ENCODE measurements around the gene KIAA1217. TPM values are rescaled to one million over a fixed set of nuclear protein-coding genes. Genes with fewer than 3 reads are reported as not detected.

The KIAA1217 gene
- total RNA-seq, 1 donor from 2014 or later, result 4.1 TPM

GRCh38 chr10:24278176-24278889 lies 69.4 kb downstream of the KIAA1217 start:
- FAIRE-seq (no peak), DNase-seq (ENCODE audit: low spot score in 2 of 2) (no peak)

GRCh38 chr10:24279166-24279565 lies 70.2 kb downstream of the KIAA1217 start:
- DNase-seq (ENCODE audit: low spot score in 2 of 2), result no peak
- FAIRE-seq, result no peak

GRCh38 chr10:24287559-24288195 lies 78.7 kb downstream of the KIAA1217 start:
- DNase-seq (ENCODE audit: low spot score in 2 of 2) (no peak), FAIRE-seq (no peak)

- no peak for FAIRE-seq
Observed at GRCh38 chr10:24288581-24288980, 79.6 kb downstream of the KIAA1217 start.

GRCh38 chr10:24289235-24289634 lies 80.3 kb downstream of the KIAA1217 start:
- FAIRE-seq, result no peak
- DNase-seq (ENCODE audit: low spot score in 2 of 2), result no peak

More at GRCh38 chr10:24288581-24288980, 79.6 kb downstream of the KIAA1217 start:
- no peak for DNase-seq (ENCODE audit: low spot score in 2 of 2)

- DNase-seq (ENCODE audit: low spot score in 2 of 2) (no peak), FAIRE-seq (no peak)
Observed at GRCh38 chr10:24292304-24293293, 83.7 kb downstream of the KIAA1217 start.

- no peak for FAIRE-seq
- DNase-seq (ENCODE audit: low spot score in 2 of 2), result no peak
Observed at GRCh38 chr10:24299578-24300260, 90.8 kb downstream of the KIAA1217 start.

- no peak for DNase-seq (ENCODE audit: low spot score in 2 of 2)
Observed at GRCh38 chr10:24303522-24304310, 94.8 kb downstream of the KIAA1217 start.

GRCh38 chr10:24305551-24306506 lies 96.9 kb downstream of the KIAA1217 start:
- no peak for DNase-seq (ENCODE audit: low spot score in 2 of 2)

More at GRCh38 chr10:24303522-24304310, 94.8 kb downstream of the KIAA1217 start:
- no peak for FAIRE-seq

GRCh38 chr10:24306507-24306875 lies 97.6 kb downstream of the KIAA1217 start:
- peak in 1 of 2 donors; percentile 21 for DNase-seq (ENCODE audit: low spot score in 2 of 2)
- FAIRE-seq, result no peak

More at GRCh38 chr10:24305551-24306506, 96.9 kb downstream of the KIAA1217 start:
- FAIRE-seq, result no peak

- FAIRE-seq (no peak), DNase-seq (ENCODE audit: low spot score in 2 of 2) (no peak)
Observed at GRCh38 chr10:24307116-24307515, 98.2 kb downstream of the KIAA1217 start.

GRCh38 chr10:24307696-24308485 lies 99.0 kb downstream of the KIAA1217 start:
- DNase-seq (ENCODE audit: low spot score in 2 of 2) (no peak), FAIRE-seq (no peak)

- DNase-seq (ENCODE audit: low spot score in 2 of 2) (no peak), FAIRE-seq (no peak)
Observed at GRCh38 chr10:24310104-24310503, 101.2 kb downstream of the KIAA1217 start.

GRCh38 chr10:24311888-24312287 lies 103.0 kb downstream of the KIAA1217 start:
- no peak for DNase-seq (ENCODE audit: low spot score in 2 of 2)
- FAIRE-seq, result no peak

- FAIRE-seq (no peak), DNase-seq (ENCODE audit: low spot score in 2 of 2) (no peak)
Observed at GRCh38 chr10:24313283-24313682, 104.3 kb downstream of the KIAA1217 start.

- no peak for DNase-seq (ENCODE audit: low spot score in 2 of 2)
- FAIRE-seq, result no peak
Observed at GRCh38 chr10:24315211-24315610, 106.3 kb downstream of the KIAA1217 start.

GRCh38 chr10:24318517-24318916 lies 109.6 kb downstream of the KIAA1217 start:
- DNase-seq (ENCODE audit: low spot score in 2 of 2) (no peak), FAIRE-seq (no peak)

All from frontal cortex (tissue), 4 donors.